ENCODE results near the gene TRMT1L. TPM values are rescaled to one million over a fixed set of nuclear protein-coding genes. Genes with fewer than 3 reads are reported as not detected.

Gene TRMT1L
- total and polyA plus RNA-seq, 2 of the 8 experiments (the other 6 are each of a cell fraction or from before 2014, with no cell fraction given): 13.8 to 22.3 TPM

- Histone ChIP-seq H3K9me3 (ENCODE audit: insufficient read depth in 2 of 2, low read depth in 1 of 2, low read length in 1 of 2) (no peaks in the 10 kb centered on the region), H2BK15ac (ENCODE audit: low read length) (no peak overlapping the region), H4K91ac (replicated peaks; ENCODE audit: insufficient read length, low read length) (no peak overlapping the region), H2BK120ac (replicated peaks; ENCODE audit: low read depth, low read length) (no peak overlapping the region), H3K36me3 (ENCODE audit: control insufficient read depth in 2 of 4, insufficient read depth in 4 of 4, low read length in 3 of 4) (peaks cover 3 to 50% (median 9%) of the 10 kb centered on the region in 4 experiments; a peak in 7 of 8 replicates), H2AK5ac (ENCODE audit: low read depth, low read length) (no peak overlapping the region), H3K18ac (ENCODE audit: extremely low read depth, low read length) (no peak overlapping the region), H3K9ac (replicated peaks in 1 of 4; ENCODE audit: extremely low read depth in 1 of 4, low read depth in 3 of 4, low read length in 3 of 4) (no peak overlapping the region), H3K79me2 (ENCODE audit: control insufficient read depth in 1 of 2, insufficient read depth in 2 of 2, low read length in 2 of 2) (no peaks in the 10 kb centered on the region), H3K4me3 (ENCODE audit: extremely low read depth in 1 of 4, insufficient read depth in 2 of 4, low read depth in 3 of 4, low read length in 4 of 4) (no peak overlapping the region), H3K4me2 (ENCODE audit: insufficient read depth in 1 of 2, low read depth in 2 of 2, low read length in 2 of 2) (no peak overlapping the region), H2AFZ (ENCODE audit: low read length) (no peak overlapping the region), H3K56ac (replicated peaks; ENCODE audit: insufficient read length, low read depth, low read length) (no peak overlapping the region), H2BK20ac (ENCODE audit: low read length) (no peak overlapping the region), H3K4ac (replicated peaks; ENCODE audit: insufficient read length, low read depth, low read length) (no peak overlapping the region), H3K14ac (ENCODE audit: insufficient read length) (no peak overlapping the region), H3K23ac (ENCODE audit: insufficient read length) (no peak overlapping the region), H3K27ac (ENCODE audit: low read depth, low read length) (no peak overlapping the region), H3K4me1 (replicated peaks in 1 of 4; ENCODE audit: control insufficient read depth in 3 of 4, insufficient read depth in 4 of 4, low read length in 3 of 4) (no peaks in the 10 kb centered on the region), H3K79me1 (ENCODE audit: low read depth, low read length) (no peaks in the 10 kb centered on the region), H4K8ac (ENCODE audit: extremely low read depth, insufficient read depth, low read length) (no peak overlapping the region), H3K27me3 (replicated peaks in 1 of 4; ENCODE audit: control insufficient read depth in 3 of 4, extremely low read depth in 1 of 4, insufficient read depth in 3 of 4, low read length in 3 of 4) (no peaks in the 10 kb centered on the region), H3K23me2 (ENCODE audit: low read depth, low read length) (no peaks in the 10 kb centered on the region), H4K5ac (ENCODE audit: insufficient read length, low read depth, low read length) (no peak overlapping the region), H4K20me1 (replicated peaks in 1 of 2; ENCODE audit: control insufficient read depth in 1 of 2, insufficient read depth in 2 of 2, low read length in 2 of 2) (peaks cover 0 to 2% of the 10 kb centered on the region in 2 experiments), H2BK12ac (ENCODE audit: low read depth, low read length) (no peak overlapping the region), H2BK5ac (ENCODE audit: low read depth, low read length) (no peak overlapping the region)
- ChIA-PET CTCF (ENCODE audit: partially characterized antibody) (interaction anchor here (1.0 kb wide), 1 partner anchor 49 kb away, joined by 3 read pairs; no protein-coding TSS in a partner anchor), POLR2A (ENCODE audit: partially characterized antibody) (interaction anchor here (1.0 kb wide), 1 partner anchor 50 kb away, joined by 4 read pairs; no protein-coding TSS in a partner anchor)
- FAIRE-seq: no peak
- WGBS, 2 experiments (ENCODE audit: extremely low coverage in 1 of 2, insufficient coverage in 1 of 2, insufficient read length in 1 of 2, insufficient replicate concordance in 2 of 2, low coverage in 1 of 2, low lambda C conversion rate in 2 of 2, missing lambda C conversion rate in 1 of 2): 84% methylated on average over 2 of the region's 2 CpGs; no CpG with 5 or more reads in 1 of the 2 experiments
- no peak for DNase-seq (ENCODE audit: low read depth in 1 of 2, low spot score in 2 of 2)
- no peak for TF ChIP-seq CHD1 (IDR thresholded peaks at IDR 0.05; ENCODE audit: low read depth, low read length)
- TF ChIP-seq MAX (IDR thresholded peaks at IDR 0.05): no peak
- no peak for TF ChIP-seq RAD21 (IDR thresholded peaks at IDR 0.05 in 1 of 2, conservative IDR thresholded peaks at IDR 0.05 in 1 of 2; ENCODE audit: low read depth in 2 of 2, low read length in 2 of 2)
- no peak for TF ChIP-seq SRF (IDR thresholded peaks at IDR 0.05; ENCODE audit: low read depth, low read length)
- TF ChIP-seq SUZ12 (IDR thresholded peaks at IDR 0.05; ENCODE audit: low read length): no peak
- no peak for TF ChIP-seq TCF12 (IDR thresholded peaks at IDR 0.05; ENCODE audit: low read depth, low read length)
- no peak for TF ChIP-seq SIN3A (conservative IDR thresholded peaks at IDR 0.05 in 1 of 2, IDR thresholded peaks at IDR 0.05 in 1 of 2; ENCODE audit: low read depth in 1 of 2, low read length in 2 of 2)
- TF ChIP-seq CBX8 (IDR thresholded peaks at IDR 0.05; ENCODE audit: borderline replicate concordance, low read depth, low read length): no peak
- TF ChIP-seq CREB1 (IDR thresholded peaks at IDR 0.05): no peak
- no peak for TF ChIP-seq KDM4A (IDR thresholded peaks at IDR 0.05; ENCODE audit: low read depth, low read length, severe bottlenecking)
- no peak for TF ChIP-seq POU5F1 (IDR thresholded peaks at IDR 0.05; ENCODE audit: low read depth, low read length)
- TF ChIP-seq SIX5 (IDR thresholded peaks at IDR 0.05; ENCODE audit: low read depth, low read length): no peak
- TF ChIP-seq SP4 (IDR thresholded peaks at IDR 0.05; ENCODE audit: low read length): no peak
- no peak for TF ChIP-seq SP2 (IDR thresholded peaks at IDR 0.05; ENCODE audit: low read length)
- no peak for TF ChIP-seq NRF1 (IDR thresholded peaks at IDR 0.05; ENCODE audit: low read depth, low read length)
These were observed 60.2 kb downstream of the TRMT1L start for GRCh38 chr1:185096531-185096930.

All from H1 (cell line).